Trophoblast cell (in vitro differentiated cells and primary cell): ENCODE results near the gene AGBL4.
A peak's percentile ranks its signal among the peaks of the same experiment; 100 is the strongest.

Experiments used
- DNase-seq, 2 donors: peaks; one replicate each; pipeline ENCODE4 v3.0.0-alpha.2; 2016
- H2AFZ ChIP-seq: 2 replicates; pipeline ENCODE4 v1.6.1; 2013; ENCODE audit warnings: low read length, moderate library complexity, mild to moderate bottlenecking; ENCODE audit not compliant: insufficient read depth, poor library complexity
- H2AK5ac ChIP-seq: 2 replicates; pipeline ENCODE4 v1.6.1; 2013; ENCODE audit warnings: mild to moderate bottlenecking, low read length
- H2BK120ac ChIP-seq: 2 replicates; pipeline ENCODE4 v1.6.1; 2013; ENCODE audit warnings: low read length, mild to moderate bottlenecking, moderate library complexity; ENCODE audit not compliant: insufficient read depth, poor library complexity
- H2BK12ac ChIP-seq: 2 replicates; pipeline ENCODE4 v1.6.1; 2013; ENCODE audit warnings: mild to moderate bottlenecking, low read length, moderate library complexity
- H2BK5ac ChIP-seq: 2 replicates; pipeline ENCODE4 v1.6.1; 2013; ENCODE audit warnings: low read length, low read depth, moderate library complexity, mild to moderate bottlenecking; ENCODE audit not compliant: poor library complexity
- H3K14ac ChIP-seq: 2 replicates; pipeline ENCODE4 v1.6.1; 2013; ENCODE audit warnings: mild to moderate bottlenecking, low read length
- H3K18ac ChIP-seq: 2 replicates; pipeline ENCODE4 v1.6.1; 2013; ENCODE audit warnings: mild to moderate bottlenecking, low read length
- H3K23ac ChIP-seq: 2 replicates; pipeline ENCODE4 v1.6.1; 2013; ENCODE audit warnings: low read length
- H3K27ac ChIP-seq: 2 replicates; pipeline ENCODE4 v1.5.1; 2013; ENCODE audit warnings: low read depth, mild to moderate bottlenecking, inconsistent platforms, low read length, moderate library complexity
- H3K27me3 ChIP-seq: 2 replicates; pipeline ENCODE4 v1.6.1; 2013; ENCODE audit warnings: inconsistent platforms, mild to moderate bottlenecking, low read length, moderate library complexity; ENCODE audit not compliant: insufficient read depth
- H3K36me3 ChIP-seq, 2 experiments: 1 replicate in 1 of 2; 2 replicates in 1 of 2; pipeline ENCODE4 v1.6.1; 2013; ENCODE audit warnings: low read length in 2 of 2, mild to moderate bottlenecking in 2 of 2, moderate library complexity in 1 of 2; ENCODE audit not compliant: insufficient read depth in 2 of 2, control insufficient read depth in 1 of 2
- H3K4ac ChIP-seq: 2 replicates; pipeline ENCODE4 v1.6.1; 2013; ENCODE audit warnings: low read depth, mild to moderate bottlenecking, low read length, moderate library complexity
- H3K4me1 ChIP-seq, 2 experiments: 1 replicate in 1 of 2; 2 replicates in 1 of 2; pipeline ENCODE4 v1.6.1; 2013; ENCODE audit warnings: low read length in 2 of 2, mild to moderate bottlenecking in 2 of 2, moderate library complexity in 1 of 2; ENCODE audit not compliant: insufficient read depth in 2 of 2, control insufficient read depth in 1 of 2
- H3K4me2 ChIP-seq: 2 replicates; pipeline ENCODE4 v1.6.1; 2013; ENCODE audit warnings: inconsistent platforms, mild to moderate bottlenecking, low read length, moderate library complexity
- H3K4me3 ChIP-seq: 2 replicates; pipeline ENCODE4 v1.5.1; 2013; ENCODE audit warnings: mild to moderate bottlenecking, low read depth, low read length, inconsistent platforms
- H3K79me1 ChIP-seq: one replicate; pipeline ENCODE4 v1.6.1; 2013; ENCODE audit warnings: low read length
- H3K79me2 ChIP-seq: 2 replicates; pipeline ENCODE4 v1.6.1; 2013; ENCODE audit warnings: low read length, mild to moderate bottlenecking; ENCODE audit not compliant: control insufficient read depth, insufficient read depth, poor library complexity
- H3K9ac ChIP-seq: 2 replicates; pipeline ENCODE4 v1.6.1; 2013; ENCODE audit warnings: mild to moderate bottlenecking, low read length
- H3K9me3 ChIP-seq: 2 replicates; pipeline ENCODE4 v1.6.1; 2013; ENCODE audit warnings: low read depth, mild to moderate bottlenecking, control low read depth, inconsistent platforms, low read length; ENCODE audit not compliant: insufficient read depth
- H4K12ac ChIP-seq: 2 replicates; pipeline ENCODE4 v1.6.1; 2013; ENCODE audit warnings: low read depth, mild to moderate bottlenecking, low read length, moderate library complexity
- H4K8ac ChIP-seq: 2 replicates; pipeline ENCODE4 v1.6.1; 2013; ENCODE audit warnings: low read depth, mild to moderate bottlenecking, low read length, moderate library complexity
- H4K91ac ChIP-seq: one replicate; pipeline ENCODE4 v1.6.1; 2013; ENCODE audit warnings: low read depth, mild to moderate bottlenecking, low read length, moderate library complexity
- WGBS: extraction: QIAGEN DNeasy Blood & Tissue Kit; methylation state at CpG from one replicate; pipeline ENCODE4 v1.1.7; 2013; ENCODE audit warnings: missing lambda C conversion rate; ENCODE audit not compliant: insufficient read length, insufficient coverage; ENCODE audit errors: extremely low coverage; 5-methylcytosine and 5-hydroxymethylcytosine counted together

Gene AGBL4

DNA sequence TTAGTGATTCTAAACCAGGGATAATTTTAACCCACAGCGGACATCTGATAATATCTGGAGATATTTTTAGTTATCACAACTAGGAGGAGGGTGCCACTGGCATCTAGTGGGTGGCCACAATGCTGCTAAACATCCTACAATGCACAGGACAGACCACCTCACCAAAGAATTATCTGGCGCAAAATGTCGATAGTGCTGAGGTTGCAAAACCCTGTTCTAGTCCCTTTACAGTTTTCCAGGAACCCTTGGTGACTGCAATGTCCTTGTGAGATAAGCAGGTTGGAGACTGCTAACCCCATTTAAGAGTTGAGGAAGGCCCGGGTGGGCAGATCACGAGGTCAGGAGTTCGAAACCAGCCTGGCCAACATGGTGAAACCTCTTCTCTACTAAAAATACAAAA, 1083.9 kb downstream of the AGBL4 start:
- no peak overlapping the region for H4K8ac ChIP-seq
- no peaks in the 10 kb centered on the region for H3K79me2 ChIP-seq
- no peak overlapping the region for H3K23ac ChIP-seq
- H2BK5ac ChIP-seq: no peak overlapping the region
- H3K27me3 ChIP-seq: no peaks in the 10 kb centered on the region
- no peaks in the 10 kb centered on the region for H3K36me3 ChIP-seq
- no peak overlapping the region for H3K4me3 ChIP-seq
- no peak overlapping the region for H2AFZ ChIP-seq
- no peak overlapping the region for H3K9ac ChIP-seq
- H3K14ac ChIP-seq: no peak overlapping the region
- no peak overlapping the region for H3K4me2 ChIP-seq
- no peak overlapping the region for H3K18ac ChIP-seq
- H3K9me3 ChIP-seq: no peaks in the 10 kb centered on the region
- H3K4me1 ChIP-seq: no peaks in the 10 kb centered on the region
- no peak overlapping the region for H2BK120ac ChIP-seq
- no CpG with 5 or more reads among the region's 6 CpGs for WGBS
- no peaks in the 10 kb centered on the region for H3K79me1 ChIP-seq
- no peak overlapping the region for H4K91ac ChIP-seq
- H3K4ac ChIP-seq: no peak overlapping the region
- no peak overlapping the region for H2BK12ac ChIP-seq
- no peak overlapping the region for H2AK5ac ChIP-seq
- H4K12ac ChIP-seq: no peak overlapping the region
- no peak for DNase-seq
- no peak overlapping the region for H3K27ac ChIP-seq

DNA sequence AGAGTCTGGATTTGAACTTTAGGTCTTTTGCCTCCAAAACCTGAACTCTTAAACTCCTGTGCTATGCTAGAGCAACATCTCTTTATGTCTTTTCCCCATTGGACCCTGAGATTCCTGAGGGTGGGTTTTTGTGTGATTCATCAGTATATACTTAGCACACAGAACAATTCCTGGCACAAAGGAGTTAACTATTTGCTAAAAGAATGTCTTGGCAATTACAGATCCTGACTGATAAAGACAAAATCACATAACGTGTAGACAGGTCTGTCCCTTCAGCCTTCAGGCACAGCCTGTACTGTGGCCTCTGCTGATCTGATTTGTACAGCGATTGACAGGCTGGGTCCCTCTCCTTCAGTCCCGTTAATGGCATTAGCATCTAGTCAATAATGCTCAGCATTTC, 1084.7 kb downstream of the AGBL4 start:
- Histone ChIP-seq H3K4me2 (no peak overlapping the region), H2AK5ac (no peak overlapping the region), H2BK5ac (no peak overlapping the region), H3K23ac (no peak overlapping the region), H4K91ac (no peak overlapping the region), H3K79me1 (no peaks in the 10 kb centered on the region), H3K9me3 (no peaks in the 10 kb centered on the region), H3K27me3 (no peaks in the 10 kb centered on the region), H3K4me3 (no peak overlapping the region), H2BK120ac (no peak overlapping the region), H4K8ac (no peak overlapping the region), H3K14ac (no peak overlapping the region), H3K36me3 (no peaks in the 10 kb centered on the region), H3K18ac (no peak overlapping the region), H3K9ac (no peak overlapping the region), H2AFZ (no peak overlapping the region), H3K27ac (no peak overlapping the region), H4K12ac (no peak overlapping the region), H3K79me2 (no peaks in the 10 kb centered on the region), H3K4me1 (no peaks in the 10 kb centered on the region), H3K4ac (no peak overlapping the region), H2BK12ac (no peak overlapping the region)
- DNase-seq: no peak
- no CpG with 5 or more reads among the region's 3 CpGs for WGBS

DNA sequence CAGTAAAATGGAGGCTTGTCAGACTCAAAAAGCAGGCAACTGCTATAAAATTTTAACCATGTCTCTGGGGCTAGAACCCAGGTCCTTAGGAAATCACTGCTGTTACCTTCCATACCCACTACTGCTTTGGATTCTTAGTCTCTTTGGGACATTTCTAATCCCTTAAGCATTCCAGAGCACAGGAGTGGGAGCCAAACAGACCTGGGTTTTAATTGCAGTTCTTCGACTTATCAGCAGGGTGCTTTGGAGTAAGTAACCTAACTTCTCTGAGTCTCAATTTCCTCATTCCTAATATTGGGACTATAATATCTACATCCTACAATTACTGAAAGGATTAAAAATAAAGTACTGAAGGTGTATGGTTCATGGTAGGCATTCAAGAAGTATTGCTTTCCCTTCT, 1086.0 kb downstream of the AGBL4 start:
- no peaks in the 10 kb centered on the region for H3K79me2 ChIP-seq
- H2BK5ac ChIP-seq: no peak overlapping the region
- H4K12ac ChIP-seq: no peak overlapping the region
- no peaks in the 10 kb centered on the region for H3K4me1 ChIP-seq
- H3K23ac ChIP-seq: no peak overlapping the region
- no peak overlapping the region for H2AK5ac ChIP-seq
- WGBS: no CpG with 5 or more reads among the region's 1 CpG
- H3K18ac ChIP-seq: no peak overlapping the region
- H4K91ac ChIP-seq: no peak overlapping the region
- no peak overlapping the region for H3K4me3 ChIP-seq
- H3K36me3 ChIP-seq: no peaks in the 10 kb centered on the region
- H2AFZ ChIP-seq: no peak overlapping the region
- no peak overlapping the region for H3K4me2 ChIP-seq
- H3K79me1 ChIP-seq: no peaks in the 10 kb centered on the region
- DNase-seq: no peak
- H4K8ac ChIP-seq: no peak overlapping the region
- H3K27ac ChIP-seq: no peak overlapping the region
- H2BK120ac ChIP-seq: no peak overlapping the region
- H3K14ac ChIP-seq: no peak overlapping the region
- H3K9ac ChIP-seq: no peak overlapping the region
- no peak overlapping the region for H3K4ac ChIP-seq
- no peak overlapping the region for H2BK12ac ChIP-seq
- H3K9me3 ChIP-seq: no peaks in the 10 kb centered on the region
- H3K27me3 ChIP-seq: no peaks in the 10 kb centered on the region

GRCh38 chr1:48936436-48936835, 1087.3 kb downstream of the AGBL4 start:
- Histone ChIP-seq H3K23ac (no peak overlapping the region), H2BK12ac (no peak overlapping the region), H3K4me1 (no peaks in the 10 kb centered on the region), H3K9me3 (no peaks in the 10 kb centered on the region), H3K27me3 (no peaks in the 10 kb centered on the region), H3K4ac (no peak overlapping the region), H3K4me2 (no peak overlapping the region), H2BK5ac (no peak overlapping the region), H3K4me3 (no peak overlapping the region), H4K91ac (no peak overlapping the region), H2AFZ (no peak overlapping the region), H3K9ac (peak overlapping the region; percentile 52), H3K14ac (no peak overlapping the region), H4K8ac (no peak overlapping the region), H3K27ac (no peak overlapping the region), H2BK120ac (no peak overlapping the region), H3K36me3 (no peaks in the 10 kb centered on the region), H3K79me1 (no peaks in the 10 kb centered on the region), H3K18ac (no peak overlapping the region), H2AK5ac (no peak overlapping the region), H4K12ac (no peak overlapping the region), H3K79me2 (no peaks in the 10 kb centered on the region)
- no peak for DNase-seq
- WGBS: no CpG with 5 or more reads among the region's 2 CpGs
